CD4-positive, alpha-beta T cell treated with Interleukin-12 subunit alpha and Interleukin-12 subunit beta, for 1 hour (primary cell): Measurements from ENCODE around the gene SAMD3.
"Not testable (repeated sequence)": the region's sequence is repeated elsewhere in the genome, so short reads cannot be mapped to it uniquely, and the experiment has no call there.

ENCODE experiments used
- DNase-seq: peaks from one replicate; pipeline ENCODE4 v3.0.0-alpha.2; 2020

SAMD3 gene

GRCh38 chr6:130127195-130127594 lies 95.6 kb downstream of the SAMD3 start:
- no peak for DNase-seq

- DNase-seq: no peak
Measured at GRCh38 chr6:130122243-130122642, 100.5 kb downstream of the SAMD3 start.

DNA sequence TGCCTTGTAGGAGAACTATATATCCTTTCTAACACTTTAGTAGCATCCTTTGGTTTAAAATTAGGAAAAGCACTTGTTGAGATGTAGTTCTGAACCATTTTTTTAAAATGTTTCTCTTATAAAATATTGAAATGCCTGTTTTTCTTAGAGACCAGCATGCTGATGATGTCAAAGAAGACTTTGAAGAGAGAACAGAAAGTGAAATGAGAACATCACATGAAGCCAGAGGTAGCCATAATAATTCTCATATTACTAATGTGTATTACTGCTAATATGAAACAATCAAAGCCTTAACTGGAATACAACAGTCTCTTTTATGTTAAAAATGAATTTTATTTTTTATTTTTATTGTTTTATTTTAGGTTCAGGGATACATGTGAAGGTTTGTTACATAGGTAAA lies 102.0 kb downstream of the SAMD3 start:
- no peak for DNase-seq

- DNase-seq: no peak
Measured at GRCh38 chr6:130119211-130119610, 103.5 kb downstream of the SAMD3 start.

DNA sequence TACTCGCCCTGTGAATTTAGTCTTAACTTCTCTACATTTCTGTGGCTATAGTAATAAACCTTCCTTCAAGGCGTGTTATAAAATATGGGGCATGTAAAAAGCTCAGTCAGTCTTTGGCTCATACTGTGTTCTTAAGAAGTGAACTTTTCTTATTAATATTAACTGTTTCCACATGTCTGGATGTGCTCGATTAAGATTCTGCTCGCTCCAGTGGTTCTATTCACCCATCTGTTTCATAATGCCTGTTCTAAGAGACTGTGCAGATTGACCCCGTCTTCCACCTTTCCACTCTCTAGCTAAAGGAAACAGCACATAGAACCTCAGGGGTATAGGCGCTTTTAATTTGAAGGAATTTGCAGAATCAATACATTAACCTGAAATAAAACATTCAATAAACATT lies 104.5 kb downstream of the SAMD3 start:
- DNase-seq: no peak

DNA sequence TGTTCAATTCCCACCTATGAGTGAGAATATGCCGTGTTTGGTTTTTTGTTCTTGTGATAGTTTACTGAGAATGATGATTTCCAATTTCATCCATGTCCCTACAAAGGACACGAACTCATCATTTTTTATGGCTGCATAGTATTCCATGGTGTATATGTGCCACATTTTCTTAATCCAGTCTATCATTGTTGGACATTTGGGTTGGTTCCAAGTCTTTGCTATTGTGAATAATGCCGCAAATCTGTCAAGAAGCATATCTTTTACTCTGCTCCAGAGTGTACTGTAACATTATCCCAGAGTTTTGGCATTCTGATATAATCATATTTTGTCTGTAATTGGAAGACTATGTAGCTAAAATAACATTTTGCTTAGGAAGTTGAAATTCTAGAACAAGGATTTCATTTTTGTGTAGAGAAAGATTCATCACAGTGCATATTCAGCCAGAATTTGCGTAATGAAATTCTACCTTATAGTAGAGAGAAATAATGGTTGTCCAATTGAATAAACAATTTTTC lies 105.5 kb downstream of the SAMD3 start:
- DNase-seq: not testable (repeated sequence)

DNA sequence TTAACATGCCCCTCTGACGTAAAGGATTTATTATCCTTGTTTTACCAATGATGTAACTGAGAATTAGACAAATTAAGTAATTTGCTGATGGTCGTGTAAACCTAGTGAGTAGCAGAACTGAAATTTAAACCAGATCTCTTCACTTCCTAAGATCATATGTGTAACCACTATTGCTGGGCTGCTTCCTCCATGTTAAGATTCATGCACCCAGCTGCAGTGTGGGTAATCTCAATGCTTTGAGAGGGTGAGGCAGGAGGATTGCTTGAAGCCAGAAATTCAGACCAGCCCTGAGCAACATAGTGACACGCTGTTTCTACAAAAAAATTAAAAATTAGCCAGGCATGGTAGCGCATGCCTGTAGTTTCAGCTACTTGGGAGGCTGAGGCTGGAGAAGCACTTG lies 106.5 kb downstream of the SAMD3 start:
- DNase-seq: no peak

- no peak for DNase-seq
Measured at GRCh38 chr6:130115036-130115435, 107.7 kb downstream of the SAMD3 start.

DNA sequence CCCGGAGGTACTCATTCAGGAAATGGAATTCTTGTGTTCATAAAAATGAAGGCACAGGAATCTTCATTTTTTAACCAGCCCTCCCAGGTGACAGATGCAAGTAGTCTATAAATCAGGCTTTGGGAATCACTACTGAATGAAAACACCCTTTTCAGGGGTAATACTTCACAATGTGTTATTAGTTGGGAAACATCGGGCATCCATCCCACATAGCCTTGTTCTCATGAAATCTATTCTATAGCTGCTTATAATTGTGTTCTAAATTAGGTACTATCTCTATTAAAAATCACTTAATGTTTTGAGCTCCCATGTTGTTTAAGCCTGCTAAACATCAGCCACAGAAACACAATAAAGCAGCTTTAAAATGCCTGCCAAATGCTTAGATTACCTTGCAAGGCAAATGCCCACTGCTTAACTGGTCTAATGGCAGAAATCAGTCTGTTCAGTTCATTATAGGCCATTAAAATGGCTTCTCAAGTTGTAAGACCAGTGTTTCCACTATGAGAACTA lies 109.5 kb downstream of the SAMD3 start:
- DNase-seq: no peak

DNA sequence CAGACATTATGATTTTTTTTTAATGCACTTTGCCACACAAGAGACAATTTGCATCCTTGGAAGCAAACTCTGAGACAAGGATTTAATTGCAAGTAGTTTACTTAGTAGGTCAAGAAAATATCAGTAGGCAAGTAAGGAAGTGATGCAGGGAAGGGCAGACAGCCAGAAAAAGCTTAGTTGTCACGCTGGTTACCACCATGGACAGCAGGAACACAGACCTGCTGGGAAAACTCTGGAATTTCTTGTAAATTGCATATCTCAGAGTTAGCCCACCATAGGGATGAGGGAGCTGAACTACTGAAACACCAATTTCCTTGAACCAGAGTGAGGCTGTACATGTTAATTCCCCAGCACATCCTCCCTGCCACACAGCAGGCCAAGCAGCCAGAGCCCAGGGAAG lies 111.7 kb downstream of the SAMD3 start:
- no peak for DNase-seq

GRCh38 chr6:130107710-130108109 lies 115.0 kb downstream of the SAMD3 start:
- no peak for DNase-seq

- DNase-seq: no peak
Measured at GRCh38 chr6:130105996-130106704, 116.6 kb downstream of the SAMD3 start.

- DNase-seq: no peak
Measured at GRCh38 chr6:130099119-130099518, 123.6 kb downstream of the SAMD3 start.

- no peak for DNase-seq
Measured at GRCh38 chr6:130098317-130098716, 124.4 kb downstream of the SAMD3 start.
